CD4-positive, alpha-beta T cell treated with Interleukin-15 for 4 hours (primary cell): ENCODE data around the gene FDX2.
"Not testable (repeated sequence)": the region's sequence is repeated elsewhere in the genome, so short reads cannot be mapped to it uniquely, and the experiment has no call there.

Experiments used
- DNase-seq: peaks from one replicate; pipeline ENCODE4 v3.0.0-alpha.2; 2020; ENCODE audit warnings: low spot score

Gene FDX2

DNA sequence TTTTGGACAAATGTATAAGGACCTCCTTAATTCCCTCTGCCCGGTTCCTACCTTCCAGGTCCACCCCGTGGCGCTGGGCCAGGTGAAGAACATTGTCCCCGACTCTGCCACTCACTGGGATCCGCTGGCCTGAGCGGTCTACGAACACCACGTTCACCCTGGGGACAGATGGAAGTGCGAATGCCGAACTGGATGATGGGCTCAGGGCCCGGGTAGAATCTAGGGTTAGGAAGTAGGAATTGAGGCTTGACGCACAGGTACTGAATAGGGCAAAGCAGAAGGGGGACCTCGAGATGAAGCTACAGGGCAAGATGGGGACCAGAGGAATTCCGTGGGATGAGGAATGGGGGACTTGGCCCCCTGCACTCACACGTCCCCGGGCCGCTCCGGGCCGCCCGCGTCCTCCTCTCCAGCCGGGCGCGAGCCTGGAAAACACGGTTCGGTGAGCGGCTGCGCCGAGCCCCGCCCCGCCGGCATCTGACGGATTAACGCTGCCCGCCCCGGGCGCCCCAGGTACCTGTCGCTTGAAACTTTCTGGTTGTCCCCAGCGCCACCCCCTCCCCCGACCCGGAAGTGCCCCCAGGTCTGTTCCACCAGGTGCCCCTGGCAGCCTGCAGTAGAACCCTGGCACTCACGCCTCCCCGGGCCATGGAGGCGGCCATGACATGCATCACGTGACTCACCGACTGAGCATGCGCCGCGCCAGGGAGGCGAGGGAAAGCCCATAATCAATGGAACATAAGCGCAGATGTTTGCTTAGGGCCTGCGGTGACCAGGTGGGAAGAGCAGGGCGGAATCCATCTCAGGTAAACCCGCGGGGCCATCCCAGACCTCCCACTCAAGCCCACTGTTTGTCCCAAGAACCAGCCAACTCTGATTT lies at the start of gene FDX2:
FDX2 (minus strand) TSS at position 681 of the 880 bp plus-strand sequence; CDS start at position 662, 19 bp downstream.
- DNase-seq: peak; percentile 92

DNA sequence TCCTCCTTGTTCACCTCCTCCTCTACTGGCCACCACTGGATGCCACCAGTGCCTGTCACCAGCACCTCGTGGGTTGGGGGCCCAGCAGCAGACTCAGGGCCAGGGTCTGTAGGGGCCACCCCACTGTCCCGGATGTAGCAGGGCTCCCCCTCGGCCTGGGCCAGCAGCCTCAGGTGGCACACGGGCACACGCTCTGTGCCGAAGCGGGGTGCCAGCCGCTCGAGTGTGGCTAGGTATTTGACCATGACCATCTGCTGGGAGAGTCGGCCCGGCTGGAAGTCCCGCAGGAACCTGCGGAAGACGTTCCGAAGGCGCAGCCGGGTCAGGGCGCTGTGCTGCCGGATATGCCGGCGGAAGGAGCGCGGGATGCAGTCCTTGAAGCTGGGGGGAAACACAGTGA lies 49.7 kb upstream of the FDX2 start:
- DNase-seq: no peak

DNA sequence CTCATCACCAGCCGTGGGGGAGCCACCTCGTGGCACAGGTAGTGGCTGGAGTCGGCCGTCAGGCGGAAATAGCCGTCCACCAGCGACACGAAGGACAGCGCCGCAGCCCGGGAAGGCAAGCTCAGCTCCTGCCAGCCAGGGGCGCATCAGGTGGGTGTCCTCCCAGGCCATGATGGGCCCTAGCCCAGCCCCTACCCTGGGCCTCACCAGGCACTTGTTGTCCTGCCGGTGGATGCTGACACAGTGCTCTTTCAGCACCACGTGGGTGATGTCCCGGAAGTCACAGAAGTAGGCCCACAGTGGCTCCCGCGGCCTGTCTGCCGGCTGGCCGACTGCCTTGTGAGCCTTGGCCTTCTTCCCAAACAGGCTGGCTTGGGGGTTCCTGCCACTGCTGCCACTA lies 48.8 kb upstream of the FDX2 start:
- DNase-seq: no peak

DNA sequence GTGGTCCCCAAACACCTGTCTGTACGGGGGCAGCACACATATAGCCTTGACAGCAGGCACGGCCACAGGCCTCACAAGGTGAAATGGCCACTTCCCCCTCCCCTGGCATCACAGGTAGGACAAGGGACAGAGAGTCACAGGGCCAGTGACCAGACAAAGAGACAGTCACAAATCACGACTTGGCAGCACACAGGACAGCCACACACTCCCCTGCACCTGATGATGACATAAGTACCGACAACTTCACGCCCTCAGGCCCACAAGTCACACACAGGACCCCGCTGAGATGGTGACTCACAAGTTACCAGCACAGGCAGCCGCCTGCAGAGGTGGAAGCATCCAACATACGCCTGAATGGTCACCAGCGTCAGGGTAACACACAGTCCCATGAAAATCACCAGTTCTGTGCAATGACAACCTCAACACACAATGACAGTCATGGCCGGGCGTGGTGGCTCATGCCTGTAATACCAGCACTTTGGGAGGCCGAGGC lies 48.0 kb upstream of the FDX2 start:
- no peak for DNase-seq

DNA sequence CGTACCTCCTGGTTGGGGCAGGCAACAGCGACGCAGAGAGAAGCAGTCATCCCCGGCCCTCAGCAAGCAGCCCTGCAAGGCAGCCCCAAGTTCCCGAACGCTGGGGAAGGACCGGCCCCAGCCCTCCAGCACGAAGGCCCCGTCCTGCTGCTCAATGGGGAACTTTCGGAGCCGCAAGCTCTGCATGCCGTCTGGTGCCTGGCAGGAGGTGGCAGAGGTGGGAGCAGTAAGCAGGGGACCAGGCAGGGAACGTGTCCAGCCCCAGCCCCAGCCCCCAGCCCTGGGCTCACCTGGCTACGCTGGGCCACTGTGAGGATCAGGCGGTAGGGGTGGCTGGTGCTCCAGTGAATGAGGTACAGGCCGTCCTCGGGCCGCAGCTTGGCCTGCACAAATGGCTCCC lies 46.4 kb upstream of the FDX2 start:
- DNase-seq: no peak

DNA sequence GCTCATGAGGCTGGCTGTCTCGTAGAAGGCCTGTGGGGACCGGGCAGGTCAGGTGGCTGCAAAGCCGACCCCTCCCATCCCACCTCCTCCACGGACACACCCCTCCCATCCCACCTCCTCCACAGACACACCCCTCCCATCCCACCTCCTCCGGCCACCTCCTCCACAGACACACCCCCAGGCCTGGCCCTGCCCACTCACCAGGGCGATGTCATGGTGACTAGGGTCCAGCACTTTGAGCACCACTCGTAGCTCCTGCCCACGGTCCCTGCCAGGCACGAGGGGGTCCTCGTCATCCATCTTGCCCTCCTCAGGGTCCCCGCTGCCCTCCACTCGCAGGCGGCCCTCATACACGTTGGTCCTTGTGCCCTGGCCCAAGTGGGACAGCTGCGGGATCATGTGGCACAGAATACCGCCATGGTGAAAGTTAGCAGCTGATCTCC lies 45.8 kb upstream of the FDX2 start:
- DNase-seq: no peak

DNA sequence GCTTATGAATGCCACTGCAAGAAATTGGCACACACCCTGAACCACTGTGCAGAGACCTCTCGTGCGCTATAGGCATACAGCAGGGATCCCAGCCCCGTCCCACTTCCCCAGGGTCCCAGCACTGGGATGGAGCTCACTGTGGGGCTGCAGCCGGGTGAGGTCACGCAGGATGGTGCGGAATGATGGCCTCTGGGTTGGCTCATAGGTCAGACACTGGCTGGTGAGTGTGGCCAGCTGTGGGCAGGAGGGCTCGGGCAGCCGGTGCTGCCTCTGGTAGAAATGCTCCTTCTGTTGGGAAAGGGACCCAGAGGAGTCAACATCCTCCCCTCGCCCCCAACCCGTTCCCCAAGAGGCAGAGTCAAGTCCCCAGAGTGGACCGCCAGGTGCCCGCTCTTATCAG lies 40.6 kb upstream of the FDX2 start:
- DNase-seq: no peak

DNA sequence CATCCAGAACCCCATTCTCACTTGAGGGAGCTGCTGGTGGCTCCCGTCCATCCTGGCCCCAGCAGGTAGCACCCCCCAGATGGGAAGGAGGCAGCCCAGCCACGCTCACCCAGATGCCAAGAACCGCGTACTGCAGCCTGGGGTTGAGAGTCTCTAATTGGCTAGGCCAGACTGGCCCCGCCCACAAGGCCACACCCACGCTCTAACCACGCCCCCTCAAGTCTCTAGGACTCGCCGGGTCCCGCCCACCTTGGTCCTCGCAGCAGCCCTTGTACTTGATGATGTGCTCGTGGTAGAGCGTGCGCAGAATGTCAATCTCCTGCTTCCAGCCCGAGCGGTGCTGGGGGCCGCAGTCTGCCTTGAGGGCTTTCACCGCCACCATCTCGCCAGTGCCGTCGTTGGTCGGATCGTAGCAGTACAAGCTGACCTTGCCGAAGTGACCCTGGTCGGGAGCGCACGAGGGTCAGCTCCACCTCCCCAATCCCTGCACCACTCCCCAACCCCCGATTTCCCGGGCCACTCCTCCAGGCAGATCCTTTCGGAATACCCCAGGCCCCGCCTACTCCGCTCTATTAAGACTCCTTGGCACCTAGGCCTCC lies 38.1 kb upstream of the FDX2 start:
- no peak for DNase-seq

DNA sequence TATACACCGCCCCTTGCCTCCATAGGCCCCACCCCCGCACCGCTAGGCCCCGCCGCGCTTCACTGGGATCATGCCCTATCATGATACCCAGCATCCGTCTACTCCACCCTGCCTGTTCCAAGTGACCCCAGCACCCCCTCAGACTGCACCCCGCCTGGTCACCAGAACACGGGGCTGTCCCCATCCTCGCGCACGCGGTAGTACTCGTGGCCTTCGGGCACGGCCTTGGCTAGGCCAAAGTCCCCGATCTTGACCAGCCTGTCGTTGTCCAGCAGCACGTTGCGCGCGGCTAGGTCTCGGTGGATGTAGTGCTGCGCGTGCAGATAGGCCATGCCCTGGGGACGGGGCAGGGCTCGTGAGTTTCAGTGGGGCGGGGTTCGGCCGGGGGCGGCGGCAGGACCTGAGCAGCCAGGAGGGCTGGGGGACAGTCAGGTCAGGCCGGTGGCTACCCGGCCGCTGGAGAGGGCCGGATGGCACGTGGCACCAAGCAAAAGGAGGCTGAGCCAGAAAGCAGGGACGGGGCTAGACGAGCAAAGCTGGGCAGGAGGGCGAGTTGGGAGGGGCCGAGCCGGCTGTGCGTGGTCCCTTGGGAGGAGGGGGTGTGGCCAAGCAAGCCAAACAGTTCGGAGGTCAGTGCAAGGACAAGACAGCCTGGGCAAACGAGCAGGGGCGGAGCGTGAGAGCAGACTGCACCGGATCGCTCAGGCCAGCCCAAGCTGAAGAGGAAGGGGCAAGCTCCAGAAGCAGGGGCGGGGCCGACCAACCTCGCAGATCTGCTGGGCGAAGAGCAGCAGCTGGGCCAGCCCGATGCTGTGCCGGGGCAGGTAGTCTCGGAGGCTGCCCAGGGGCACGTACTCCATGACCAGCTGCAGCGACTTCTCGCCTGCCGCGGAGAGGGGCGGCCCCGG lies 37.2 kb upstream of the FDX2 start:
- no peak for DNase-seq

DNA sequence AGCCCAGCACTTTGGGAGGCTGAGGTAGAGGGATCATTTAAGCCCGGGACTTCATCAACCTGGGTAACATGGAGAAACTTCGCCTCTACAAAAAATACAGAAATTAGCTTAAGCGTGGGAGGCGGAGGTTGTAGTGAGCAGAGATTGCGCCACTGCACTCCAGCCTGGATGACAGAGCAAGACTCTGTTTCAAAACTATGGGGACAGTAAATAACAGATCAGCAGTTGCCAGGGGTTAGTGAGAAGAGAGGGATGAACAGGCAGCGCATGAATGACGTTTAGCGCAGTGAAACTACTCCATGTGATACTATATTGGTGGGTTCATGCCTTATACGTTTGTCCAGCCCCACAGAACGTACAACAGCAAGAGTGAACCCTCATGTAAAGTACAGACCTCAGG lies 30.7 kb upstream of the FDX2 start:
- DNase-seq: no peak

DNA sequence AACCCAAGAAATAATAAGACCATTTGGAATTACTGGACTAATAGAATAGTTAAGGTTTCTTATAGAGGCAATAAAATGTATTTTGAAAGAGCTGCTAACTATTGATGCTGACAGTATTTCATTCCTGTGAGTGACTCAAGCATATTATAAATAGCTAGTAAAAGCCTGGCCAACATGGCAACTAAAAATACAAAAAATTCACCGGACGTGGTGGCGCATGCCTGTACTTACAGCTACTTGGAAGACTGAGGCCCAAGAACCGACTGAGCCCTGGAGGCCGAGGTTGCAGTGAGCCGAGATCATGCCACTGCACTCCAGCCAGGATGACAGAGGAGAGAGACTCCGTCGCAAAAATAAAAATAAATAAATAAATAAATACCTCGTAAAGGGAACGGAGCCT lies 29.0 kb upstream of the FDX2 start:
- no peak for DNase-seq

DNA sequence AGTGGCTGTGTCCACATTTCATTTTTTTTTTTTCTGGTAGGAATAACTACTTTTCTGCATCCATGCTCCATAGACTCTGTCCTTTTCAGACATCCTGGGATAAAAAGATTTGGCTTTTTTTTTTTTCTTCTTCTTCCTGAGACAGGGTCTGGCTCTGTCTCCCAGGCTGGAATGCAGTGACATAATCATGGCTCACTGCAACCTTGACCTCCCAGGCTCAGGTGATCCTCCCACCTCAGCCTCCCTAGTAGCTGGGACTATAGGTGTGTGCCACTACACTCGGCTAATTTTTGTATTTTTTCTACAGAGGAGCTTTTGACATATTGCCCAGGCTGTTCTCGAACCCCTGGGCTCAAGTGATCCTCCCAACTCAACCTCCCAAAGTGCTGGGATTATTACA lies 27.7 kb upstream of the FDX2 start:
- no peak for DNase-seq

DNA sequence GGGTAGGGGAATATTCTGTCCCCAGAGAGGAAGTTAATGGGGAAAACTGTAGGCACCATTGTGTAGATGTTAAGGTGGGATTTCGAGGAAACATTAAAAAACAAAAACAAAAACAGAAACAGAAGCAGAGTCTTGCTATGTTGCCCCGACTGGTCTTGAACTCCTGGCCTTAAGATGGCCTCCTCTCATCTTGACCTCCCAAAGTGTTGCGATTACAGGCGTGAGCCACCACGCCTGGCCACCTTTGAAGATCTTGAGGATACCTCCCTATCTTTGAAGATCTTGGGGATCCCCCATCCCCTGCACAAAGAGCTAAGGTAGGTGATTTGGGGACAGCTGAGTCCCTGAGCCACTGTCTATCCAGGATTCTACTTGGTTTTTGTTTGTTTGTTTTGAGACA lies 24.2 kb upstream of the FDX2 start:
- no peak for DNase-seq

DNA sequence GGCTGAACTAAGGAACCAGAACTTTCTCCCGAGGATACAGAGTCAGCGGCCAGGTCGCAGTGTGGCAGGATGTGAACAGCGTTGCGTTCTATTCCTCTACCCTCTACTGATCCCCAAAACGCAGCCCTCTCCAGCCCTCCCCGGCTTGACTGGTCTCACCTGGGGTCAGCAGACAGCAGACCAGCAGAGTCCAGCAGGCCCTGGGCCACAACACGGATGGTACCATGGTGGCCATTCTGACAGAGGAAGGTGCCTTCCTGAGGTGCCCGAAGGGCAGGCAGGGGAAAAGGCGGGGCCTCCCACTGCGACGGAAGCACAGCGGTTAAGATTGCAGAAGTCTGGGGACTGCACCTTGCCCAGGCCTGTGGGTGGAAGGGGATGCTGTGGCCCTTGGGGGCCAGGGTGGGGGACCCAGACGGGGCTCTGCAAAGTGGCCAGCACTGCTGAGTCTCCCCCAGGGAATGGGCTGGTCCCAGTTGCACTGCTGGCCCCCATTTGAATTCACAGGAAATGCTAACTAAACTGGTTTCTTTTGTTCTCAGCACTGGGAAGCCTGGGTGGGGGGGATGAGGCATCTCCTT lies 23.7 kb upstream of the FDX2 start, which contains the start of gene ICAM3:
ICAM3 (minus strand) TSS at position 245 of the 581 bp plus-strand sequence; CDS start at position 235, 10 bp downstream.
- DNase-seq: peak; percentile 59

DNA sequence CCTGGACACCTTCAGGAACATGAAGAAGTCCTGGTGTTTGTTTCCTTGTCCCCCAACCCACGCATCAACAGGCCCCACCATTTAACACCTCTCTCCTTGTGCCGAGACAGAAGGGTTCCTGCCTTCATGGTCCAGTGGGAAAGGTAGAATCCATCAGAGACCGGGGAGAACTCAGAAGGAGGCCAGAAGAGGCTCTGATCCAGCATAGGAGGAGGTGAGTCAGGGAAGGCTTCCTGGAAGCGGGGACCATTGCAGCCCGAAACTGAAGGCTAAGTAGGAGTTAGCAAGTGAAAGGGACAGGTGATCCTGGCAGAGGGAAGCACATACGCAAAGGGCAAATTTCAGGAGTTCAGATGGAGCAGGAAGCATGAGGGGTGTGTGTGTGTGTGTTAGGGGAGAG lies 23.1 kb upstream of the FDX2 start:
- DNase-seq: no peak

DNA sequence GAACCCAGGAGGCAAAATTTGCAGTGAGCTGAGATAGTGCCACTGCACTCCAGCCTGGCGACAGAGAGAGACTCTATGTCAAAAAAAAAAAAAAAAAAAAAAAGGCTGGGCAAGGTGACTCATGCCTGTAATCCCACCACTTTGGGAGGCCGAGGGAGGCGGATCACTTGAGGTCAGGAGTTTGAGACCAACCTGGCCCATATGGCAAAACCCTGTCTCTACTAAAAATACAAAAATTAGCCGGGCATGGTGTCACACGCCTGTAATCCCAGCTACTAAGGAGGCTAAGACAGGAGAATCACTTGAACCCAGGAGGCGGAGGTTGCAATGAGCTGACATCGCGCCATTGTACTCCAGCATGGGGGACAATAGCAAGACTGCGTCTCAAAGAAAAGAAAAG lies 20.9 kb upstream of the FDX2 start:
- not testable (repeated sequence) for DNase-seq

DNA sequence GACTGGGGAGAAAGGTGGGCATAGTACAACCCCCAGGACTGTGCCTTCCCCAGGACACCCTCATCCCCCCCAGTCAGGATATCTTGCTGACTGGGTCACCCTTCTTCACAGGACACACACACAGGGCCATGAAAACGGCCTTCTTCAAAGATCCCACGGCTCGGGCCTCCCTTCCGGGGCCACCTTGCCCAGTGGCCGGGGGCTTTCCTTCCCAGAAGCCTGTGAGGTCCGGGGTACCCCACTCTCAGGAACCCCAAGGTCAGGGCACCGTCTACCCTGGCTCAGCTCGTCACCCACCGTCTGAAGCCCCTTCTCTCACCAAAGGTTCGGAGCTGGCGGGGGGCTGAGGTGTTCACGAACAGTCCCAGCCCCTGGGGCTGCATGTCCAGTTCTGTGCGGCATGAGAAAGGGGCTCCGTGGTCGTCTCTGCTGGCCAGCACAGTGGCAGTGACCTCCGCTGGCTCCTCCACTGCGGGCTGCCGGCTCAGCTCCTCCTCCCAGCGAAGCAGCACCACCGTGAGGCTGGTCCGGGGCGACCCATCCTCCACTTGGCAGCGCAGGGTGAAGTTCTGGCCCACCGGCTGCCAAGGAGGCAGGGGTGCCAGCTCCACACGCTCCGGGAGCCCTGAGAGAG lies 19.7 kb upstream of the FDX2 start:
- DNase-seq: no peak

DNA sequence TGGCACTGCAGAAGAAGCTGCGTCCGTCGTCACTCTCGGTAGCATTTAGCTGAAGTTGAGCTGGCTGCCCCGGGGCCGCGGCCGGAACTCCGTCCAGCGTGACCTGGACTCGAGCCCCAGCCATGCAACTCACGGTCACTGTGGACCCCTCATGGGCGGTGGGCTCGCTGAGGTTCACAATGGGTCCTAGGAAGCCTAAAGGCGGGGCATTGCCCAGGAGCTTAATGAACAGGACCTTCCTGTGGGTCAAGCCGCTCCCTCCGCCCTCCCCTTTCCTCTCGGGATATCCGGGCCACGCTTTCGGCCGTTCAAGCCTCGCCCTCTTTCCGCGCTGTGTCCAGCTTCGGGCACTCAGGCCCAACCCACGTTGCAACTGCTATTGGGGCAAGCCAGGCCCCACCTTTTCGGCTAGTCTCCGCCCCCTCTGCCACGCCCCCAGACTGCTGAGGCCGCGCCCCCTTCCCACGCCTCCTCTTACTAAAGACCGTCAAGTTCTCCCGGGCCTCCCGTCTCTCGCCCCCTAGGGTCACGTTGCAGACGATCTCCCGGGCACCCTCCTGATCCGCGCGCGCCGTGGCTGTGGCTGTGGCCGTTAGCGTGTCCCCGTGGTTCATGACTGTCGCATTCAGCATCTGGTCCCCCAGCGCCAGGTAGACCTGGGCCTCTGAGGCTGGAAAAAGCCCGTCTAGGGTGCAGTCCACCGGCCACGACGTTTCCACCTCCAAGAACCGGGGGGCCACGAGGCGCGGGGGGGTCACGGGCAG lies 19.0 kb upstream of the FDX2 start:
- no peak for DNase-seq

DNA sequence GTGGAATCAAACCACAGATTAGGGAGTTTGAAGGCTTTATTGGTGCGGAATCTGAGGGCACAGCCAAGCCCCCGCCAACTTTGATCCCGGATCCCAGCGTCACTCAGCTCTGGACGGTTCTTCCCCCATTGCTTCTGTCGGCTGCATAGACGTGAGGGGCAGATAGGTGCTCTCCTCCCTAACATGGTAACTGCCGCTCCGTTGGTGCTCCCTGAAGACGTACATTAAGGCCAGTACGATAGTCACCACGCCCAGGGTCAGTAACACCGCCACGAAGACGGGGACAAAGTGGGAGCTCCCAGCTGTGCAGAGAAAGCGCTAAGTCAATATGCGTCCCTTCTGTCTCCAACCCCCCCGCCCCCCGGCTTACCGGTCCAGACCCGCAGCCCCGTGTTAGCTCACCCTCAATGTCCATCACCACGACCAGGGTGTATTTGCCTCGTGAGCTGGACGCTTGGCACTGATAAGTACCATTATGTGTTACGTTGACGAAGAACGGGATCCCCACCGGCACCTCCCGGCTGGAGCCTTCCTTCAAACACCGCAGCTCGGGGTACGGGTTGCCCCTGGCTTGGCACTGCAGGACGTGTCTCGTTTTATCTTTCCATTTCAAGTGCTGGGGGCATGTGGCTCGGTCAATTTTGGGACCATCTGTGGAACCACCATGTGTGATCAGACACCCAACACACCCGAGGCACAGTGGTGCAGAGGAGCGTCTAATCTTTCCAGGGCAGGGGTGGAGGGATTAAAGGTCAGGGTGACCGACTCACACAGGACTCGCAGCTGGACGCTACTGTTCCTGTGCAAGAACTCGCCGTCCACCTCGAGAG lies 18.2 kb upstream of the FDX2 start:
- no peak for DNase-seq
